DND-41 (cell line): ENCODE results near the gene XYLT1.

Source experiments
- EZH2 ChIP-seq: IDR thresholded peaks from 3 replicates; pipeline ENCODE4 v1.6.1; 2012; ENCODE audit warnings: borderline replicate concordance, low read depth, mild to moderate bottlenecking, moderate library complexity, low read length, inconsistent platforms; ENCODE audit not compliant: severe bottlenecking
- TF ChIP-seq, protein P1 (sequence below): IDR thresholded peaks from 2 replicates; pipeline ENCODE4 v1.5.1; 2012; ENCODE audit warnings: borderline replicate concordance, low read length, moderate library complexity, mild to moderate bottlenecking; ENCODE audit not compliant: poor library complexity, severe bottlenecking; ENCODE audit errors: extremely low read depth

DNA sequence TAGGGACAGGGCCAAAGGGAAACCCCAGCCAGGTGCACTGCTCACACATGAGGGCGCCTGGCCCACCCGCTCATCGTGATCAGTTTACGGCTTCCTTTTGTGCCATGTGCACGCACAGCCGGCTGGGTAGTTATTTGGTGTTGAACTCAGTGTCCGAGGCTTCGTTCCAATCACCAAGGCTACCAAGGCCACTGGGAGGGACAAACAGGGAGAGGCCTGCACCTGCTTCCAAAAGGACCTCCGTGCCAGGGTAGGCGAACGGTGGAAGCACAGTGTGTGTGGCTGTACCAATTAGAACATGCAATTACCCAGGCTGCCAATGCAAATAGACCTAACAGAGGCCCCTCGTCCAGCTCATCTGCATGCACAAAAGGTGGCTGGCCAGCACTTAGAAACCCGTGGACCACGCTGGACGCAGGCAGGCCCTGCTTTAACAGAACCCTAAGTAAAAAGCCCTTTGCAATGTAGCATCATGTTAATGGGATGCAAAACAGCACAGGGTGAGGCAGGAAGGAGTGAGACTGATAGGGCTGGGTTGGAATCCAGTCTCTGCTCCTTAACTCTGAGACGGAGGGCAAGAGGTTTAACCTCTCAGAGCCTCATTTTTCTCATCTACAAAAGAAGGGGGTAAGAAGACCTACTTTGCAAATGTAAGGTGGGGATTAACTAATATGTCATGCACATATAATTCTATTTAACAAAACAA lies 204.0 kb downstream of the XYLT1 start:
- TF ChIP-seq, protein P1, sequence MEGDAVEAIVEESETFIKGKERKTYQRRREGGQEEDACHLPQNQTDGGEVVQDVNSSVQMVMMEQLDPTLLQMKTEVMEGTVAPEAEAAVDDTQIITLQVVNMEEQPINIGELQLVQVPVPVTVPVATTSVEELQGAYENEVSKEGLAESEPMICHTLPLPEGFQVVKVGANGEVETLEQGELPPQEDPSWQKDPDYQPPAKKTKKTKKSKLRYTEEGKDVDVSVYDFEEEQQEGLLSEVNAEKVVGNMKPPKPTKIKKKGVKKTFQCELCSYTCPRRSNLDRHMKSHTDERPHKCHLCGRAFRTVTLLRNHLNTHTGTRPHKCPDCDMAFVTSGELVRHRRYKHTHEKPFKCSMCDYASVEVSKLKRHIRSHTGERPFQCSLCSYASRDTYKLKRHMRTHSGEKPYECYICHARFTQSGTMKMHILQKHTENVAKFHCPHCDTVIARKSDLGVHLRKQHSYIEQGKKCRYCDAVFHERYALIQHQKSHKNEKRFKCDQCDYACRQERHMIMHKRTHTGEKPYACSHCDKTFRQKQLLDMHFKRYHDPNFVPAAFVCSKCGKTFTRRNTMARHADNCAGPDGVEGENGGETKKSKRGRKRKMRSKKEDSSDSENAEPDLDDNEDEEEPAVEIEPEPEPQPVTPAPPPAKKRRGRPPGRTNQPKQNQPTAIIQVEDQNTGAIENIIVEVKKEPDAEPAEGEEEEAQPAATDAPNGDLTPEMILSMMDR = no peak
- no peak for TF ChIP-seq EZH2
